HG02623 (cell line): ENCODE results near the gene BMP10.
"Not testable (repeated sequence)": the region's sequence is repeated elsewhere in the genome, so short reads cannot be mapped to it uniquely, and the experiment has no call there.

Source experiments
- ATAC-seq: cut with Tn5 transposase; IDR thresholded peaks from one replicate; pipeline ENCODE4 v1.9.1; 2021; ENCODE audit warnings: moderate library complexity; ENCODE audit not compliant: unreplicated experiment

The BMP10 gene

DNA sequence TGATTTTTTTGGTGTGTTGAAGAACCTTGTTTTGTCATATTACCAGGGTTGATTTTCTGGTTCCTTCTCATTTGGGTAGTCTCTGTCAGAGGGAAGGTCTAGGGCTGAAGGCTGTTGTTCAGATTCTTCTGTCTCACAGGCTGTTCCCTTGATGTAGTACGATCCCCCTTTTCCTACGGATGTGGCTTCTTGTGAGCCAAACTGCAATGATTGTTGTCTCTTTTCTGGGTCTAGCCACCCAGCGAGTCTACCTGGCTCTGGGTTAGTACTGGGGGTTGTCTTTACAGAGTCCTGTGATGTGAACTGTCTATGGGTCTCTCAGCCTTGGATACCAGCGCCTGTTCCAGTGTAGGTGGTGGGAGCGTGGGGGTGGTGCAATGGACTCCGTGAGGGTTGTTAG lies 24.8 kb upstream of the BMP10 start:
- ATAC-seq: not testable (repeated sequence)

DNA sequence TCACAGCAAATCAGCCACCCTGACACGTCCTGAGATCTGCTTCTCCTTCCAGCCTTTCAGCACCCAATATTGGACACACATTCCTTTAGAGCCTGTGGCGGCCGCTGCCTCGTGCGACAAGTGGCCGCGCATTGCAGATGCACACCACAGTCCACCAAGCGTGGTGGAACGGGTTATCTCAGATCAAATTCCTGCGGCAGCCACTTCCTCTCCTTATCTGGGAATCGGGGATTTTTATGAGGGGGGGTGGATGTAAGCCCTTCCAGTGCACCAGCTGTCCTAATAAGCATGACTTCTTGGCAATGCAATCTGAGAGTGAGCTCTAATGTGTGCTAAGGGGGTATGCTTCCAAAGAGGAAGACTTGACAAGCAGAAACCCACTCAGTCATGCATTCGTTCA lies 18.3 kb upstream of the BMP10 start:
- ATAC-seq: no peak

DNA sequence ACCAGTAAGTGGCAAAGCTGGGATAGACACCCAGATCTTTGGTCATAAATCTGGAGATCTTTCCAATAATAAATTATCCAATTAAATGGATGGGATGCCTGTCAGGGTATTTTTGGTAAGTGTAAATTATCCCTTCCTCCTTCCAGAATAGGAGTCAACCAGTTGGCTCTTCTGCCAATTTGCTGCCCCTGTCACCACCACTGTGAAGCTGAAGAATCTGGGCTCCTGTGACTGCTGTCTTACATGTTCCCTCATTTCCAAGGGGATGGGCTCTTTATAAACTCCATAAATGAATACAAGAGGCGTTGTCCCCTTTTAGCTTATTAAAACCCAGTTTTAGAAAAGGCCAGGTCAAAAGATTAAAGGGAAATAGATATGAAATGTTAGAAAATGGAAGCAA lies 17.8 kb upstream of the BMP10 start:
- ATAC-seq: no peak

DNA sequence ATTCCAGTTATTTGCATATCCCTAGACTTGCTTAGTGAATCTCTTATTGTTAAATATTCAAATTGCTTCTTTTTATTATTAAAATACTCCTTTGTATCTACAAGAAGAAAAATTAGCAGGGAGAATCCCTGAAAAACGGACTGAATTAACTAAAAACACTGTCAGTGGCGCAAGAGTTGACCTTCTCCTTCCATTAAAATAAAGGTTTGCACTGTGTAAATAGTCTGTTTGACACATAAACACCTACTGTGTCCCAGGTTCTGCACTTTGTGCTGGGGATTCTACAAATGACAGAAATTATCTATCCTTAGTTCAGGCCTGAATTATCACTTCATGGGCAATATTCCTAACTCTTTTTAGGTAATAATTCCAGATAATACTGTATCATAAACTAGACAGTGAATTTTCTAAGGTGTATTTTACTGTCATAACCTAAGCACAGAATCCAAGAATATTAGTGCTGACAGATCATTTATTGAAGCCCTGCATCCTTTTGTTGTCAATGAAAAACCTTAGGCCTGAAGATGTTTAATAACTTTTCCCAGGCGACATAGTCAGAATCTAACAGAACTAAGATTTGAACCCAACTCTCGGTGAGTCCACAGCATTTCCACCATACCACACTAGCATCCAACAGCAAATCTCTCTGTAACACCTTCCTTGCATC lies 17.0 kb upstream of the BMP10 start:
- no peak for ATAC-seq

DNA sequence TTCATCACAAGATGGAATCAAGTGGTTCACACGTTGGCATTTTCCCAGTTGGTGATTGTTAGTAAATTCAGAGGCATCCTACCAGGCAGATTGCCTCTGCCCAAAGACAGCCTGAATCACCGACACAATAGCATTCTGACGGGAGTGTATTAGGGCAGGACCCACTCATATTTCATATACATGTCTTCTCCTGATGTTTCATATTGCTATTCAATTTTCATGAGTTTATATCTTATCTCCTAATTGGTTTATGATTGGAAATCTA lies 14.5 kb upstream of the BMP10 start:
- ATAC-seq: no peak

DNA sequence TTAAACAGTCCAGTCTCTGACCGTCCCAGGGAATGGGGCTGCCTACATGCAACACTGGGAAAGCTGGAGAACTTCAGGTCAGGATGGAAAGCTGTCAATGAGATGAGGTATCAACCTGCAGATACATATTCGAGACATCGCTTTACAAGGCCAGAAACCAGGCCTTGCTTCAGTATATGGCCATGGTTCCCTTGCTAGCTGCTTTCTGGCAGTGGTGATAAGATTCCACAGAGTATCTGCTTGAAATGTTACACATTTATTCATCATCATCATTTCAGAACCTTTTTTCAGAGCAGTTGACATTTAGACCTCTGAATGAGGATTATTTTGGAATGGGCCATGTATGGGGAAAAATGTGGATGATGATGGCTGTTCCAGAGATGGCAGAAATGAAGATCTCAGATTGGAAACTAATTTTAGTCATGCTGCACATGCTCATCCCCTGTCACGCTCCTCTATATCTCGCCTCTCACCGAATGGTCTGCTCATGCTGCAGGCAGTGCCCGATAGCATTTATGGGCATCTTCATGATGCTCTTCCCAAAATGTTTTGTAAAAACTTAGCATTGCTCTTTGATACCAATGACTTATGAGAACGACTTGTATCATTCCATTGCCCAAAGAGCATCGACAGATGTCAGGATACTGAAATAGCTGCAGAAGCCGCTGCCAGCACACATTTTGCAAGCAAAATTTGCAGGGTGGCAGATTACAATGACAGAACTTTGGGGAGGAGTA lies 14.0 kb upstream of the BMP10 start:
- no peak for ATAC-seq

DNA sequence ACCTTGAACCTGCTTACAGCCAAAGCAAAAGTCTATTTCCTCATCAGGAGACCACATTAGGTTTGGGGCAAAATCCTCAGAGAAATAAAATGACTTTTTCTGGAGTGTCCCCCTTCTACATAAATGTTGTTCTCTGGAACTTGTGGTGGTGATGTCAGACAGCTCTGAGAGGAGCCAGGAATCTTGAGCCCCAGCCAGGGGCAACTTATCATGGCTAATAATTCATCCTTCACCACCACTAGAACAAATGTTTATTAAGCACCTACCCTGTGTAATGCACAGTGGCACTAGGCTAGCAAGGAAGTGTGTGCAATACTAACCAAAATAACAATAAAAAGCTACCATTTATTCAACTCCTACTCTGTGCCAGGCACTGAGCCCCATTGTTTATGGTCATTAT lies 9.0 kb upstream of the BMP10 start:
- ATAC-seq: no peak

DNA sequence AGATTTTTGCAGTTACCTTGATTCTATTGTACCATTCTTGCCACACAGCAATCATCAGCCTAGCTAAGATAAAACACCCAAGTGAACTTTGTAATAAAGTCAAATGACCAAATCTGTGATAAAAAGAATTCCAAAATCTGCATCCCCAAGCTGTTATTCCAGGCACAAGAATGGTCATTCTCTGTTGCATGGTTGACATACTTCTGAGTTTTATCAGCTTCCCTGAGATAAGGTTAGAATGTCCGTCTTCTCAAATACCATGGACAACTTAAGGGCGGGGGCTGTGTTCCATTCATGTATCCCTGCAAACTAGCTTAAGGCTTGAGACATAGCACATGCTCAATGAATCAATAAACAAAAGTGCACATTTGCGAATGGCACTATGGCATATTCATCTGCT lies 8.1 kb upstream of the BMP10 start:
- no peak for ATAC-seq

DNA sequence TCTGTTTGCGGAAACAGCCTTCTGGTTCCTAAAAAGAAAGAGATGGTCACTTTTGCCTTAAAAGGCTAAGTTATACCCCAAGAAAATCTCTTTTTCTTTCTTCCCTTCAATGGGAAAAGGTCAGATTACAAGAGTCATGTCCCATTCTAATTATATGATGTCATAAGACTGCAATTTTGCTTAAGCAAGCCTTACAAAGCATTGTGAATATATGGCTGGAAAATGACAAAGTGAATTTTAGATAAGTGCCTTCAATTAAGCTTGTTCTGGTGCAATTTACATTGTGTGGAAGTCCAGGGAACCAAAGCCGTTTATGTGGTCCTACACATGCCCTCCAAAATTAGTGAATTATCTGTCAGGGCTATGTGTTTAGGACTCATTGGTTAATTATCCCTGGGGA lies 7.6 kb upstream of the BMP10 start:
- no peak for ATAC-seq

DNA sequence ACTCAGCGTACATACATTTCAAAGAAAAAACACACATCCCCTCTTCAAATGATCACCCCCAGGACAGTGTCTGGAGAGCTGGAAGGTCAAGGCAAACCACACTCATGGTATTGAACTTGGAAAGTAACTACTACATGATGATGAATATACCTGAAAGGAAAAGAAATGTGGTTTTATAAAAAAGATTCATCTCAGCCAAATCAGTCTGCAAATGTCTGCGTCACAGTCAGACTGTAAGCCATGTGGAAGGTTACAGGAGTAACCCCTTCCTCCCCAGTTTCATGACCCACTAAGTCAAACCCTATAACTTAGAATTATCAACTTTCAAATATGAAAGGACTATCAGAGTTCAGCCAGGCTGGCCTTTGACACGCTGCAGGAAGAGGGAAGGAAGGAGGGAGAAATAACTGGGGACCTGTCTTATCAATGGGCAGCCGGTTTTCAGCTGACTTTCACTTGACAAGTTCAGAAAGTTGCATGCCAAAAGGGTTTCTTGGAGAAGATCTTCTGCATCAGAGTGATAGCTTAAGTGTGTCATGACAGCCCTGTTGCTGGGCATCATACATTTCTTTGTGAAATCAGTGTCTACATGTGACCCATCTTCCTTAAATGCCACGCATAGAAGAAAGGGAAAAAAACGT lies 7.0 kb upstream of the BMP10 start:
- no peak for ATAC-seq

DNA sequence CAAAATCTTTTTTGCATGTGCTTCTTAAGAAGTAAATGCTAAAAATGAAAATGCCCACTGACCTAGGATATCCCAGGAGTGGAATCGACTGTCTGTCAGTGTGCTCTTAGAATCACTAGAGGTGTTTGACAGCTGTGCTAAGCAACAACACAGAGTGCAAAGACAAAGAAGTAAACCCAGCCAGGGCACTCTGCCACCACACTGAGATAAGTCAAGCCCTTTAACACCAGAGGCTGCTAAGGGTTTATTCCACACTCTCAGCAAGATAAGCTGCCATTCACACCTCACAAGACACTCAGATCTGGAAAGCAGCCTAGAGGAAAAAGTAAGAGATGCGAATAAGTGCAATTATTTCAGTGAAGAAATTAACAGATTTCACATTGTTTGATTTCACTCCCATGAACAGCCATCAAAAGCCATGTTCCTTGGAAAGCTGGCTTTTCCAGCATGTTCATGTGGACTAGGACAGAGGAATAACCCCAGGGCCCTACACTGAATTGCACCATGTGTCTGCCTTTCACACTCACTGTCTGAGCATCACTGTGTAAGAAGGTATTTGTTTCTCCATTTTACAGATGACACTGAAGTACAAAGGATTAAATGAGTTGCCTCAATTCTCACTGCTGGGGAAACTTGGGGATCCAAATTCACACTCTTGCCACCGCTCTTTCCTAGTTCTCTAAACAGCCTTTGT lies 6.0 kb upstream of the BMP10 start:
- no peak for ATAC-seq

DNA sequence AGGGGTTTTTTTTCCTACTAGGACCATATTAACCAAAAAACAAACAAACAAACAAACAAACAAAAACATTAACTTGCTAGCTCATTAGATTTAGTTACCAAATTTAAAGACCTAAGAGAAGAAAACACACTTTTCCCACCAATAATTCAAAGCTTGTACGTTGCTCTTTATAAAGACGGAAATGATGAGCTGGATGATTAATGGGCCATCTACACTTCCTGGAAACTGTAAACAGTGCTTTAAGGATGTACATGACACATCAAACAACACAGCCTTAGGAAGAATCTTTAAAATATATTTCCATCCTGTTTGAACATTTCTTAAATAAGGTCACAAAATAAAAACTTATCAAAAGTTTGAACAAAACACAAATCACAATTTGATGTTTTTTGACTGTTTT lies 982 bp downstream of the BMP10 start:
- ATAC-seq: no peak

DNA sequence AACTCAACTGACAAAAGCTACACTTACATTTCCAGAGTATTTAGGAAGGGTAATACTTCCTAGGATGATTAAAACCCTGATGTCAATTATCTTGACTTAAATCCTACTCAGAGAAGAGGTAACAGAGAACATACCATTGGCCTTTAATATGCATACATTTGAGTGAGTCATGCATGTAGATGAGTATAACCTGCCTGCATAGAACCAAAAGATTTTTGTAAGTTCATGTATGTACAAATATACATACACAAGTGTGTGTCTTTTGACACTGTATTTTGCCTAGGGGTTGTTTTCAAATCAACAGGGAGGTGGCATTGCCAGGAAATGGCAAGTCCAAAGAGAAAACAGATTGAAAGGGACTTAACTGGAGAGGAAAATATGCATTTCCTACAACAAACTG lies 6.1 kb downstream of the BMP10 start:
- ATAC-seq: no peak

DNA sequence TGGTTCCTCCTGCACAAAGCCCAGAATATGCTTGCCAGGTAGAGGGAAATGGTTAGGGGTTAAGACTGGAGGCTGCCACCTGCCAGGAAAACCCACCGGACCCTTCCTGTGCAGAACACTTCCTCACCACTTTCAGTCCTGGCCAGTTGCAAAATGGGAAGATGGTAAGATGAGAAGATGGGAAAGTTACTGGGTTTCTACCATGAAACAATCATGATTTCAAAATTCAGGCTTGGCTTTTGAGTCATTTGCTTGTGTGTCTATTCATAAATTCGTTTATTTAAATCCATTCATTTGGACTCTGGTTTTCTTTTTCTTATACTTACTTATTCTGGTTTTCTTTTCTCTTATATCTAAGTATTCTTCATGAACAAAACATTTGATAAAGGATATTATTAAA lies 7.2 kb downstream of the BMP10 start:
- ATAC-seq: no peak

DNA sequence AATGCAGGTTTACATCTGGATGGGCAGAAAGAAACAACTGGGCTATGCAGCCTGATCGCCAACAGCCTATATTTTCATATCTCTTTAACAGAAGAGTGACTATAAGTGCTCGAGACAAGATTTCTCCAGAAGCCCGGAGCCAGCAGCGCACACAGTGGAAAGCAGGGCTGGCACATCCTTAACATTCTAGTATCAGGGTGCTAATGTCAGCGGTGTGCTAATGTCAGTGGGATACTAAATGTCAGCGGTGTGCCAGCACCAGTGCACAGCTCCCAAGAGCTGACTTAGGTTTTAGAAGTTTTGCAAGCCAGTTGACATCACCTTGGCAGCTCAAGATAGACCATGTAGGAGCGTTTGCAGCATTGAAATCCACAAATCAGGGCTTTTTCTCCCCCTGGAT lies 8.3 kb downstream of the BMP10 start:
- no peak for ATAC-seq

DNA sequence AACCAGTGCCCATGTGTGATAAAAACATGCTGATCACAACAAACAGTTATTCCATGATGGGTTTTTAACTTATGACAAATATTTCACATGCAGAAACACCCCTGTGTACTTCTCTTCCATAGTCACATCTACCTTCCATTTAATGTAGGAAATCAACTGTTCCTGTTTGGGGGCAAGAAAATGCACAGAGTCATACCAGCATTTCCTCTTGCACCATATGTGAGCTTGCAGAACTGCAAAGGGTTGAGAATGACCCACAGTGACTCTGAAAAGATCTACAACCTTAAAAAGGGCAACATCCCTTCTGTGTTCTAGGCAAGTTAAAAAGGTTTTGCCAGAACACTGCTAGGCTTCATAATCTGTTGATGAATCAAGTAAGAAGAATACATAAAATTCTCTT lies 9.9 kb downstream of the BMP10 start:
- ATAC-seq: no peak

DNA sequence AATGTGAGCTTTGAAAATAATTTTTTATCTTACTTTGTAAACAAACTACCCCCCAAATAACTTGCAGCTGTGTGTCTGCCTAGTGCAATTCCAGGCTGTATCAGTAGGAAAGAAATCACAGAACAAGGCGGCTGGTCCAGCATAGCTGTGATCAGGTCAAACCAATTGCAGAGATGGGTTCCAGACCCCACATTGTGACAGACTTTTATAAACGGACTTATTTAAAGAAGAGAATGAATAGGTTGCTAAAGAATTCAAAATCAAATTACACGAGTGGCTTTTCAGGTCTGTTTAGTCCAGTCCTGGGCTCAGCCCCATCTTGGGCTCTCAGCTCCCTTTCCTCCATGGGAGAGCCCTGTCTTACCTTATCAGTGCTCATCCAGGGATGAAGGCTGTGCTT lies 11.1 kb downstream of the BMP10 start:
- ATAC-seq: no peak

DNA sequence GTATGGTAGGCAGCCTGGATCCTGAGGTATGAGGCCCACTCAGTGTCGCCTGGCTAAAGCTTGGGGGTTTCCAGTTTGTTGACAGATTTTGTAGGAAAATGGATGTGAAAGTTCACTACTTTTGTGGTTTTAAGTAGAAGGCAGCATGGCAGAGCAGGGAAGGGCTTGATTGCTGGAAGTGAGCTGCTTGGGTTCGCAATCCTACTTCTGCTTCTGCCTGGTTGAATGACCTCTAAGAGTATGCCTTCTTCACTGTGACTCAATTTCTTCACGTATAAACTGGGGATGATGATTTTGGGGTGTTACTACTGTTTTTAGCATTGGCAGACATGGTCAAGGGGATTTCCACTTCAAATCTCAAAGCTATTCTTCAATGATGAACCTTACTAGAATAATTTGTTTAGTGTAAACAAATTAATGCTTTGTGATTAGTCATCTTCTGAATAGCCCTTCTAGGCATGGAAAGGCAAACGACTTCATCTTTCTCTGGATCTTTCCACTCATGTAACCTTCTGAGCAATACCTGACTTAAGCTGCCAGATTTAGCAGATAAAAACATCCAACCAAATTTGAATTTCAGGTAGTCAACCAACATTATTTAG lies 13.2 kb downstream of the BMP10 start:
- no peak for ATAC-seq

DNA sequence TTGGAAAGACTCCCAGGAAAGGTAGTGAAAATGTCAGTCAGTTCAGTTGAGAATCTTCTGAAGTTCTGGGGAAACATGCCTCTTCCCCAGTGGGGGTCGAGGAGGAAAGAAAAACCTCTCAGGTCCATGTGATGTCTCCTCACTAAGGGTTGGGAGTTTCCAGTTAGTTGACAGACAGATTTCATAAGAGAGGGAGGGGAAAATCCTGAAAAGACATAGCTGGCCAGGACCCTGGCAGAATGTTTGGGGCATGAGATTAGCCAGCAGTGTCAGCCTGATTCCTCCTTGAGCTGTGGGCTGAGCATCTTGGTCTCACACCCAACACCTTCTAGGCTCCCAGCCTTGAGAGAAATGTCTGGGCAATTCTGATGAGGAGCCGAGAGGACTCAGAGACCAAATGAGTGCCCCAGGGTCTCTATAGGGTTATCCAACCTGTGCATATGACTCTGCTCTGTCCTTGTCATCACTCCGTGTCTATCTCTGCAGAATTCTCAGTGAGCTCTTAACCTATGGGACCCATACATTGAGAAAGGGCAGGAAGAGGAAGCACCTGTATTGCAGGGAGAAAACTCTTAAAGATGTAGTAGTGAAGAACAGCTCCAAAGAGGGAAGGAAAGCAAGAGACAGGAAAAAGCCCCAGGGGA lies 13.9 kb downstream of the BMP10 start:
- ATAC-seq: no peak

DNA sequence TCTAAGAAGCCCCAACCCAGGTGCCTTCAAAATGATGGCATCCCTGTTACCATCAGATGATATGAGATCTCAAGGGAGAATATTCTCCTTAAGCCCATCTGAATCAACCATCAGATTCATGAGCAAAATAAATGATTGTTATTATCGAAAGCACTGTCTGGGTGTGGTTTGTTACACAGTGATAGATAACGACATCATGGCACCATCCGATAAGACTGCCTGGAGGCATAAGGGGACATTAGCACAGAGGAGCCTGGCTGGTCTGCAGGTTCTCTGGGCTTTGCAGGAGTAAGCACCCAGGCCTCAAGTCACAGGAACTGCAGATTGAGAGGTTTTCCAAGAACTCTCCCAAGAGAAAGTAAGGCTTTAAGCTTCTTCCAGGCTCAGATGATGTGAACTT lies 15.6 kb downstream of the BMP10 start:
- ATAC-seq: no peak

DNA sequence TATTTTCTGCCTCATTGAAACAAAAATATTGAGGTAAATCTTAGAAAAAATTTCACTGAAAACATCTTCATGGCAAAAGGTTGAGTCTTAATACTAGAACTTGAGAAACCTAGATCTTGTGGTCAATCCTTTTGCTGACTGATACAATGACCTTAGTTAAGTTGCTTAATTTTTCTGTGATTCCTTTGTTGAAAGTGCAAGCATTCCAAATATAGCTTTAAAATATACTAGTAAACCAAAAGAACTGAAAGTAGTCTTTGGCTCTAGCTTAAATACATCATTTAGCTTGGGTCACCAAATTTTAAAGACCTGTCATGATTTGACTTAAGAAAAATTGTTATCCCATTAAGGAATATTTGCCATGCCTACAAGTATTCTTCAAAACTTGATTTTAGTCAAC lies 16.7 kb downstream of the BMP10 start:
- ATAC-seq: no peak
